Lower leg skin (tissue), 3 donors: ENCODE results near the gene KCND2.

Experiments used
- POLR2A ChIP-seq, 2 donors: fragments of 450-650 bp; IDR thresholded peaks; one replicate each; pipeline ENCODE4 v1.6.1; 2016 to 2017; ENCODE audit warnings: antibody characterized with exemption in 2 of 2, mild to moderate bottlenecking in 1 of 2, moderate library complexity in 1 of 2
- TF ChIP-seq, protein P1 (sequence below), 3 donors: fragments of 450-650 bp; IDR thresholded peaks; one replicate each; pipeline ENCODE4 v1.5.1; 2016; ENCODE audit warnings: antibody characterized with exemption in 3 of 3, mild to moderate bottlenecking in 3 of 3, moderate library complexity in 2 of 3

DNA sequence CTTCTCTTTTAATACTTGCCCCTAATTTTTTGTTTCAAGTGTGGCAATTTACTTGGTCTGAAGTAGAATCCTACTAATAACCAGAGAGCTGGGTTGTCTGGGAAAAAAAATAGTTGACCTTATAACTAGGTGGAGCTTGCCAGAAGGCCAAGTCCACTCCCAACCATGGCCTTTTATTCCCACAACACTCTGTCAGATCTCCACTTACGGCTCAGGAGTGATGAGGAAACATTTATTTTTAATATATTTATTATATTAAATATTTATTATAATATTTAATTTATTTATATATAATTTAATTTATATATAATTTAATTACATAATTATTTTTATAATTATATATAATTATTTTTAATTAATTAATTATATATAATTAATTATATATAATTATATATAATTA is 526.2 kb downstream of the KCND2 start:
- TF ChIP-seq POLR2A (IDR thresholded peaks at IDR 0.05), result no peak
- TF ChIP-seq, protein P1, sequence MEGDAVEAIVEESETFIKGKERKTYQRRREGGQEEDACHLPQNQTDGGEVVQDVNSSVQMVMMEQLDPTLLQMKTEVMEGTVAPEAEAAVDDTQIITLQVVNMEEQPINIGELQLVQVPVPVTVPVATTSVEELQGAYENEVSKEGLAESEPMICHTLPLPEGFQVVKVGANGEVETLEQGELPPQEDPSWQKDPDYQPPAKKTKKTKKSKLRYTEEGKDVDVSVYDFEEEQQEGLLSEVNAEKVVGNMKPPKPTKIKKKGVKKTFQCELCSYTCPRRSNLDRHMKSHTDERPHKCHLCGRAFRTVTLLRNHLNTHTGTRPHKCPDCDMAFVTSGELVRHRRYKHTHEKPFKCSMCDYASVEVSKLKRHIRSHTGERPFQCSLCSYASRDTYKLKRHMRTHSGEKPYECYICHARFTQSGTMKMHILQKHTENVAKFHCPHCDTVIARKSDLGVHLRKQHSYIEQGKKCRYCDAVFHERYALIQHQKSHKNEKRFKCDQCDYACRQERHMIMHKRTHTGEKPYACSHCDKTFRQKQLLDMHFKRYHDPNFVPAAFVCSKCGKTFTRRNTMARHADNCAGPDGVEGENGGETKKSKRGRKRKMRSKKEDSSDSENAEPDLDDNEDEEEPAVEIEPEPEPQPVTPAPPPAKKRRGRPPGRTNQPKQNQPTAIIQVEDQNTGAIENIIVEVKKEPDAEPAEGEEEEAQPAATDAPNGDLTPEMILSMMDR (IDR thresholded peaks at IDR 0.05), result no peak
